Pons (tissue), 1 donor: ENCODE results near the gene EOLA1.
A peak's percentile ranks its signal among the peaks of the same experiment; 100 is the strongest.
"Not testable (repeated sequence)": the region's sequence is repeated elsewhere in the genome, so short reads cannot be mapped to it uniquely, and the experiment has no call there.

ENCODE experiments used
- DNase-seq: peaks from one replicate; pipeline ENCODE4 v3.0.0-alpha.2; 2016; ENCODE audit warnings: low spot score

The EOLA1 gene

DNA sequence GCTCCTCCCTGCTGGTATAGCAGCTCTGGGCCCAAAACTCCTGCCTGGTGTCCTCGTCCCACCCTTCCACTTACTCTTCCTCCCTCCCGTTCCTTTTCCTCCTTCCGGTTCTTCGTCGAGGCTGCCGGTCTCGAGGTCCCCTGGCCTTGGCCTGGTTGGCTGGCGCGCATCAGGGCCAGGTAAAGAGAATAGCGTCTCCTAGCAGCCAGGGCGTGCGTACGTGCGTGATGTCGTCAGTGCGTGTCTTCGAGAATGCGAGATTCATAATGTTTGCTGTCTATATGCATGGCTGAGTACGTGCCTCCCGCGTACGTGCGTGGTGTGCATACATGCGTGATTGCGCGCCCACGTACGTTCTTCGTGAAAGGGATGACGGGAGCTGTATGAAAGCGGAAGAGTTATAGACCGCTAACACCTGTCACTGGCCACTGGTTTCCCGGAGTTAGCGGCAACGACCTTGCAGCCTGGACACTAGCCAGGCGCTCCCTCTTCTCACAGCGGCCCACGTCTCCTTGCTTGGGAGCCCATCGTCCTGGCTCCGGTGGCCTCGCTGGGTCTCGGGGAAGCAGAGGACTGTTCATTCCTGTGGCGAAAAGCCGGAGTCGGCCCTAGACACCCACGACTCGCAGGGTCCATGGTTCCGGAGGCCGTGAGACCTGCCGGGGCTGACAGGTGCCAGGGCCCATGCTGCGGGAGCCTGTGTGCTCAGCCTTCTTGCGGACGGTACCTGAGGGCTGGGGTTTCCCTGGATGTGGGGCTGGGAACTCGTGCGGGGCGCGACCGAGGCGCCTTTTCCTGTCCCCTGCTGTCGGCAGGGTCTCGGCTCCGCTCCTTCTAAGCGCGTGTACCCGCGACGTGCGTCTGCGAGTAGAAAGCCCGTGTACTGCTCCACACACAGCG is at the start of gene EOLA1:
Gene EOLA1 (plus strand): TSS at position 392 of the 900 bp plus-strand sequence. CDS start 4,619 bp downstream, outside the sequence.
- DNase-seq = peak; percentile 87

GRCh38 chrX:149491812-149492211 is 49.0 kb upstream of the EOLA1 start:
- DNase-seq = no peak

DNA sequence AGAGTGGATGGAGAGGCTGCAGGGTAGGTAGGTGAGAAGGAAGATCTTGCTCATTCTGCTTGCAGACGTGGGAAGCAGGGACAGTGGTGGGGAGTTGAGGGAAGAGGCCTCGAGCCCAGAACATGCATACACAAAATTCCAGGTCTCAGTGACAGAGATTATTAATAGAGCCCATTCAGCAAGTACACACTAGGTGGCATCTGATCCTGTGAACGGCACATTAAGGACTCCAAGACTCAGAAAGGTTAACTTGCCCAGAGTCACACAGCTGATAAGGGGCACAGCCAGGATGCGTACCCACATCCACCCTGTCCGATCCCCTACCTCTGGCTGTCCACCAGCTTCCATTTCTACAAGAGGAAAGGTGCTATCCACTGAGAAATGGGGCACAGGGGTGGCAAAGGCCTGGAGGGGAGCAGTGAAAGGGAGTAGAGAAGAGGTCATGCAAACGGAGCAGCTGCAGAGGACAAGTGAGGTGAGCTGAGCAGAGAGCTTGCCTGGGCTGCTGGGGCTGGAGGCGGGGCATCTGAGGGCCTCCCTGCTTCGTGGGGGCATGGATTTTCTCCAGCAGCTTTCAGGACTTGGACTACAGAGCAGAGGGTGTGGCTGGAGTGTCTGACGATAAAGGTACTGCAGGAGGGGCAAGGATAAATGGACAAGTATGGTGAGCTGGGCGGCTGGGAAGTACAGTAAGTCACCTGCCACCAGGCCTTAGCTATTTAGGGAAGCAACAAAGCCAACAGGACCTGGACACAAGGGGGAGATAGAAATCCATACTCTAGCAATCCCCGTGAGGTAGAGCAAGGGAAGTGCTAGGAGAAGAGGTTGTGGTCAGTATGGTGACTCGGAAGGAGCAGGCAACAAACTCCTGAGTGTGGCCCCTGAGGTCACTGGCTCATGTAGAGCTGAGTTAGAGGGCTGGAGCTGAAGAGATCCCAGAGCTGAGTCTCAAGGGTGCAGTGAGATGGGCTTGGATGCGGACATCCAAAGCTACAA is 46.9 kb upstream of the EOLA1 start:
- DNase-seq = no peak

DNA sequence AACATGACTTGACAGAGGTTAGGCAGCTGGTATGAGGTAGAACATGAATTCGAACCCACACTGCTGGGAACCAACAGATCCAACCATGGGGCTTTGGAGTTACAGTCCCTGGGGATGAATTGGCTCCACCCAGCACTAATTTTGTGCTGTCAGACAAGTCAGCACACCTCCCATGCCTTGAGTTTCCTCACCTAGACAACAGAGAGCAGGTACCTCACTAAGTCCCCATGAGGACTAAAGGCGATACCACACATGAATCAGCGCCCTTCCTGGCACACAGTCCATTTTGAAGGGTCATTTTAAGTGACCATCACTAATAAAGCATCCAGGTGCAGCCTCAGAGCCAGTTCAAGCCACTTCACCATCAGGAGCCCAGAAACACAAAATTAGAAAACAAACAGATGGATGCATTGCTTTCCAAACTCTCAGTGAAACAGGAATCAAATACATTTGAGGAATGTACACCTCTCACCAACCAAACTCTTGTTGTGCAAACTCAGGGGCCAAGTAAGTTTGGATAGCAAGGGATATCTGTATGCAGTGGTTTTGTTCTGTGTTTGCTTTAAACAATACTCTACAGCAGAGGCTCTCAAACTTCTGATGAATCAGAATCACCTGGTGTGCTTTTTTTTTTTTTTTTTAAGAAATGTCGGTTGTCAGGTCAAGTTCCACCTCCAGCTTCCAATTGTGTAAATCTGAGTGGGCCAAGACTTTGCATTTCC is 45.8 kb upstream of the EOLA1 start:
- no peak for DNase-seq

- no peak for DNase-seq
Observed at GRCh38 chrX:149495573-149496071, 45.2 kb upstream of the EOLA1 start.

GRCh38 chrX:149497054-149497453 is 43.8 kb upstream of the EOLA1 start:
- DNase-seq = no peak

- DNase-seq = no peak
Observed at GRCh38 chrX:149497626-149498025, 43.2 kb upstream of the EOLA1 start.

DNA sequence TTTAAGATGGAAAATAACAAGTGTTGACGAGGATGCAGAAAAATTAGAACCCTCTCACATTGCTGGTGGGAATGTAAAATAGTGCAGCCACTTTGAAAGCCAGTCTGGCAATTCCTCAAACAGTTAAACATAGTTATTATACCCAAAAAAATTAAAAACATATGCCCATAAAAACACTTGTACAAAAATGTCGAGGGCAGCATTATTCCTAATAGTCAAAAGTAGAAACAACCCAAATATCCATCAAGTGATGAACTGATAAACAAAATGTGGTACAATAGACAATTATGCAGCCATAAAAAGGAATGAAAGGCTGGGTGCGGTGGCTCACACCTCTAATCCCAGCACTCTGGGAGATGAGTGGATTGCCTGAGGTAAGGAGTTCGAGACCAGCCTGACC is 42.0 kb upstream of the EOLA1 start:
- no peak for DNase-seq

- DNase-seq = no peak
Observed at GRCh38 chrX:149499766-149500165, 41.0 kb upstream of the EOLA1 start.

DNA sequence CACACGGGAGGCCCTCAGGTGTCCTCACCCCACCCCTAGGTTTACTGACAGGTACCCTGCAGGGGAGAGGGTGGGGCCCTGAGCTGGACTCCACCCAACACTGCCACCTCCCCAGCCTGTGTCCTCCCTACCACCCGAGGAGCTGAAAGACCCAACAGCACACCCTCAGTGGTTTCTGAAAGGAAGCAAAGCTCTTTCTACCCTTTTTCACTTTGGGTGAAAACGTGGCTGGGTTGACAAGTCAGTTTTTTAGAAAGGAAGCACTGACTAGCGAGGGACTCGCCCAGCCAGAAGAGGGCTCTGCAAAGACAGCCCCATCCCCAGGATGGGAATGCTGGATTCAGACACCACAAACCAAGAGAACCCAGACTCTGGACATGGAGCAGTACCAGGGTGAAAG is 37.9 kb upstream of the EOLA1 start:
- DNase-seq = not testable (repeated sequence)

- peak; percentile 4 for DNase-seq
Observed at GRCh38 chrX:149503446-149503845, 37.4 kb upstream of the EOLA1 start.

DNA sequence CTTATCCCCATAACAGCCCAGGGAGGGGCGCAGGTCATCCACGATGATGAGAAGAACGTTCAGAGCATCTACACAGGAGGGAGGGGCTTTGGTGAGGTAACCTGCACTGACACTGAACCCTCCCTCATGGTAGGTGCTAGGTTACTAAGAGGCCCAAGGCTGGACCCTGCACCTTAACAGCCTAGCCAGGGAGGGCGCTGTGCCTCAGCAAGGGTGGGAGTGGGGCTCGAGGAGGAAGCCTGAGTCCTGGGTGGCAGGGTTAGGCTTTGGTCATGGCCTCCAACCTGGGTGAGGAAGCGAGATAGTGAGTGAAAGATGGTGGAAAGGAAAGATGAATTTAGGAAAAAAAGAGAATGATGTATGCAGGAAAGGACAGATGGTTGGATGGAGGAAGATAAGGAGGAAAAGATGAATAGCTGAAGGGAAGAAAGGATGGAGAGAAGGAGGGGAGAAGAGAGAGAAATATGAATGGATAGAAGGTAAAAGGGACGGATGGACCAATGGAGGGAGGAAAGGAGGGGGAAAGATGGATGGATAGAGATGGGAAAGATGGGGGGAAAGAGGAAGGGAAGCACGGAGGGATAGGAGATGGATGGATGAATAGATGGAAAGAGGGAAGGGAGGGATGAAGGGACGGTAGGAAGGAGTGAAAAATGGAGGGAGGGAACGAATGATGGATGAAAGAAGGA is 36.4 kb upstream of the EOLA1 start:
- DNase-seq = peak; percentile 27

DNA sequence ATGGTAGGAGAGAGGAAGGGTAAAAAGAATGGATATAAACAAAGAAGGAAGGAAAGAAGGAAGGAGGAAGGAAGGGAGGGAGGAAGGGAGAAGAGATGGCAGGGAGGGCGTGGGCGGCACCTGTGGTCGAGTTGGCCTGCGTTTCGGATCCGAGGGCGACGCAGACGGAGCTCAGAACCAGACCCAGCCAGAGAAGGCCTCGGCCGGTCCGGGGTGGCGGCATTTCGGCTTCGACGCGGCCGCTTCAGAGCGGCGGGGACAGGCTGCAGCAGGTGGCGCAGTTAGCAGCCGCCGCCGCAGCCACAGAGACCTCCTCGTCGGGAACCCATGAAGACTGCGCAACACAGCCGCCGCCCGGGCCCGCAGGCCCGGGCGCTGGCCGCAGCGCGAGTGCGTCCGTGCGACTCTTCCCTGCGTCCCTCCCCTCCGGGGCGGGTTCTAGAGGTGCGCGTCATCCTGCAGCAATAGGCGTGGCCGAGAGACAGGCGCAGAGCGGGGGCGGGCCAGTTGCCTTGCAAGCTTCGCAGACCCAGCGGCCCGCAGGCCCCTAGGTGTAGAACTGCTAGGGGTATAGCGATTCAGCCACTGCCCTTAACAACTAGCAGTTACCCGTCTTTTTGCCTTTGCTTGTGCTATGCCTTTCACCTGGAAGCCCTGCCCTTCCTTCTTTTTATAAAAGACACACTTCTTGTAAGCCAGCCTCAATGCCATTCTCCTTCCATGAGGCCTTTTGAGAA is 35.7 kb upstream of the EOLA1 start, which contains the start of gene IDS:
Gene IDS (minus strand): TSS at position 392 of the 737 bp plus-strand sequence. CDS start 169 bp downstream, at position 223.
- peak; percentile 84 for DNase-seq

GRCh38 chrX:149505671-149506070 is 35.1 kb upstream of the EOLA1 start:
- DNase-seq = no peak

DNA sequence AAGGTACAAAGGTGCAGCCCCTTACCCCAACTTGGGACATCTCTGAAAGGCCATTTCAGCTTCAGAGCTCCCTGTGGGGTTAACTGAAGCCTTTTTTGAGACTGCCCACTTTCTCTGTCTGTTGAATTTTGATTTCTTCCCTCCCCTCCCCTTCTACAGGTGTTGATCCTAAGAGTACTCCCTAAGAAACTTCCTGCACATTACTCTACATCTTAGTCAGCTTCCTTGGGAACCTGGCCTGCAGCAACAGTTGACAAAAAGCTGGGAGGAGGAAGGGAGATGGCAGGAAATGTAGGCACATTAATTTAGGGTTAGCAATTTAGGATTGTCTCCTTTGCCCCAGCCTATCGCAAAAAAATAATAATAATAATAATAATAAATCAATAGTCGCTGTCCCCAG is 34.5 kb upstream of the EOLA1 start:
- DNase-seq = no peak

- DNase-seq = no peak
Observed at GRCh38 chrX:149508467-149508866, 32.3 kb upstream of the EOLA1 start.

GRCh38 chrX:149510386-149510785 is 30.4 kb upstream of the EOLA1 start:
- no peak for DNase-seq

- no peak for DNase-seq
Observed at GRCh38 chrX:149511081-149511480, 29.7 kb upstream of the EOLA1 start.

- DNase-seq = peak; percentile 79
Observed at GRCh38 chrX:149512225-149512885, 28.5 kb upstream of the EOLA1 start.
